Mucosa of descending colon (tissue), 3 donors: ENCODE measurements around the gene TRABD2B. TPM values are rescaled to one million over a fixed set of nuclear protein-coding genes. Genes with fewer than 3 reads are reported as not detected.

ENCODE experiments used
- ATAC-seq: fragments of 200-7000 bp; cut with Tn5 transposase; one replicate; pipeline ENCODE4 v1.9.1; 2020; ENCODE audit warnings: mild to moderate bottlenecking, moderate library complexity
- DNase-seq, 3 donors: peaks; one replicate each; pipeline ENCODE4 v3.0.0-alpha.2; 2020
- H3K36me3 ChIP-seq: fragments of 200-600 bp; one replicate; pipeline ENCODE4 v1.8.0; 2021; ENCODE audit warnings: low read depth, mild to moderate bottlenecking
- H3K4me1 ChIP-seq: fragments of 200-600 bp; one replicate; pipeline ENCODE4 v1.8.0; 2021; ENCODE audit warnings: low read depth, mild to moderate bottlenecking
- H3K4me3 ChIP-seq: fragments of 200-600 bp; one replicate; pipeline ENCODE4 v1.8.0; 2021; ENCODE audit warnings: mild to moderate bottlenecking
- H3K9me3 ChIP-seq: fragments of 200-600 bp; one replicate; pipeline ENCODE4 v1.8.0; 2021; ENCODE audit warnings: mild to moderate bottlenecking
- CTCF ChIP-seq: fragments of 200-600 bp; IDR thresholded peaks from one replicate; pipeline ENCODE4 v1.8.0; 2022; ENCODE audit warnings: antibody characterized with exemption, mild to moderate bottlenecking
- intact Hi-C, 2 donors: fragments of 100-400 bp; cut with DNase I in 1 of 2; cut with micrococcal nuclease in 1 of 2; formaldehyde crosslinking; loops; one replicate each; pipeline versions ENCODE4 v1.11.0 to v1.11.1; 2022; cut with DNase I, micrococcal nuclease
- total RNA-seq, 3 donors: library from RNA; stranded (reverse); fragmentation: NEBNext Ultra II Directional in 2 of 3; extraction: Animal tissue kit (Norgen Biotek cat#: 25700) in 2 of 3; gene quantifications; one replicate each; pipeline versions ENCODE4 v1.2.1 to v1.2.4, GENCODE V29; 2021 to 2023
- donor health status: DM: no; HTN: no; CAD: no; lungs with moderate emphysema.
- donor health status: DM: no; HTN: no; CAD: no.
- donor health status: DM: no; HTN: yes; CAD: no.

The TRABD2B gene
- total RNA-seq, 3 donors from 2014 or later = 0.35 to 2.0 (median 2.0) TPM

- no peak overlapping the region for H3K4me3 ChIP-seq
- H3K36me3 ChIP-seq = no peaks in the 10 kb centered on the region
- intact Hi-C loops = no loop called here
- no peak for ATAC-seq
- no peak for DNase-seq
- no peak for TF ChIP-seq CTCF
- H3K4me1 ChIP-seq = no peaks in the 10 kb centered on the region
- no peaks in the 10 kb centered on the region for H3K9me3 ChIP-seq
These were observed 138.0 kb downstream of the TRABD2B start for GRCh38 chr1:47859092-47859743.

GRCh38 chr1:47856996-47857395, 140.2 kb downstream of the TRABD2B start:
- Histone ChIP-seq H3K4me3 (no peak overlapping the region), H3K36me3 (no peaks in the 10 kb centered on the region), H3K9me3 (no peaks in the 10 kb centered on the region), H3K4me1 (no peaks in the 10 kb centered on the region)
- no peak for TF ChIP-seq CTCF
- no peak for ATAC-seq
- intact Hi-C loops = no loop called here
- DNase-seq = no peak

DNA sequence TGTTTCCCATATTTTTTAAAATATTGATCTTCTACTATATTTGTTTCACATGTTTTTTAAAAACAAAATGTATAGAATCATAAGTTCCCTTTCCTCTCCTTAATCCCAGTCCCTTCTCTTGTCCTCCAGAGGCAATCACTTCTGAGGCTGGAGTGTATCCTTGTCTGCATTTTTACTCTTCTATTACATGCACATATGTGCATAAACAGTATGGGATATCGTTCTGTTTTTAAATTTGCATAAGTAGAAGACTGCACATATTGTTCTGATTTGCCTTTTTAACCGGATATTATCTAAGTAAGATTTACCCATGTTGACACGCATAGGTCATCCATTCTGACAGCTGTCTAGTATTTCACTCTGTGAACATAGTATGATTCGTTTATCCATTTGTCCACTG, 142.0 kb downstream of the TRABD2B start:
- TF ChIP-seq CTCF = no peak
- no peak overlapping the region for H3K4me3 ChIP-seq
- no peak for DNase-seq
- H3K4me1 ChIP-seq = no peaks in the 10 kb centered on the region
- H3K36me3 ChIP-seq = no peaks in the 10 kb centered on the region
- ATAC-seq = no peak
- intact Hi-C loops = no loop called here
- H3K9me3 ChIP-seq = no peaks in the 10 kb centered on the region

GRCh38 chr1:47854552-47855144, 142.5 kb downstream of the TRABD2B start:
- H3K4me1 ChIP-seq = no peaks in the 10 kb centered on the region
- intact Hi-C loops = no loop called here
- H3K9me3 ChIP-seq = no peaks in the 10 kb centered on the region
- no peak for TF ChIP-seq CTCF
- ATAC-seq (no peak), DNase-seq (no peak)
- H3K4me3 ChIP-seq = no peak overlapping the region
- no peaks in the 10 kb centered on the region for H3K36me3 ChIP-seq

DNA sequence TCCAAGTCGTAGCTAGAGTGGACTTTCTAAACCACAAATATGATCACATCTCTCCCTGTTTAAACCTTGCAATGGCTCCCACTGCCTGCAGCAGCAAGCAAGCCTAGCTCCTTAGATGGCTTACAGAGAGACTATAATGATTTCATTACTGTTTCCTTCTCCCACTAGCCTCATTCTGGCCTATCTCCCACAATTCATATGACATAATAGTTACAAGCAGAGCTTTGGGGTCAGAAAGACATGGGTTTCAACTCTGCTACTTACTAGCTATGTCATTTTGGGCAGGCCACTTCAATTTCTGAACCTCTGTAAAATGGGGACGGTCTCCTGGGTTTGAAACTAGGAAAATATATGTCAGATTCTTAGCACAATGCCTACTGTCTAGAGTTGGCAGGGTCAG, 143.3 kb downstream of the TRABD2B start:
- intact Hi-C loops = no loop called here
- TF ChIP-seq CTCF = no peak
- Histone ChIP-seq H3K9me3 (no peaks in the 10 kb centered on the region), H3K4me3 (no peak overlapping the region), H3K4me1 (peaks cover 2% of the 10 kb centered on the region), H3K36me3 (no peaks in the 10 kb centered on the region)
- ATAC-seq (no peak), DNase-seq (no peak)
